Measurements from ENCODE around the gene DAGLB. TPM values are rescaled to one million over a fixed set of nuclear protein-coding genes. Genes with fewer than 3 reads are reported as not detected.
A peak's percentile ranks its signal among the peaks of the same experiment; 100 is the strongest.

Gene DAGLB
- total and polyA plus RNA-seq, 2 of the 4 experiments (the other 2 are of a cell fraction) = 23.4 to 33.5 TPM

DNA sequence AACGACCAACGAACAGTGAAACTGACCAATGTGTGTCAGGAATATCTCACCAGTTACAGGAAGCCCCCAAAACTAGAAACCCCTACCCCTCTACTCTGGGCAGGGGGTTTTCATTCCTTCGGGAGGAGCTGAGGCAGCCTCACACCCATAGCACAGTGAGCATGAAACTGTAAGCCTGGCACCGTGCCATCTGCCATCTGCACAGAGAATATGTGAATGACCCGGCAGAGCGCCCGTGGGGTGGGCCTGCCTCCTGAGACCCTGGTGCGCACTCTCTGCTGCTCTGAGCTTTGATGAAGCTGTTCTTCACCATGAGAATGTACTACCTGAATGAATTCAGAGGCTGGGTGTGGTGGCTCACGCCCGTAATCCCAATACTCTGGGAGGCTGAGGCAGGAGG, 27.1 kb downstream of the DAGLB start:
- BruUV-seq (replicated peaks) = no TSS peak
- Histone ChIP-seq H3K14ac (replicated peaks; ENCODE audit: low read depth, low read length) (no peak overlapping the region), H3K36me3 (ENCODE audit: control insufficient read depth, insufficient read depth, low read length) (peaks cover 56% of the 10 kb centered on the region)

More for the DNA sequence above, 27.1 kb downstream of the DAGLB start:
- Histone ChIP-seq H3K4me1 (ENCODE audit: control insufficient read depth, insufficient read depth, low read length) (0 out of 2 replicates have a peak, but pooled peaks cover 2% of the 10 kb centered on the region), H3K9me3 (ENCODE audit: control insufficient read depth, insufficient read depth, low read length) (peaks cover 4% of the 10 kb centered on the region), H3K9me1 (ENCODE audit: insufficient read depth, low read length) (no peaks in the 10 kb centered on the region), H2BK20ac (ENCODE audit: low read depth, low read length) (no peak overlapping the region), H3K18ac (ENCODE audit: low read depth, low read length) (no peak overlapping the region), H2BK120ac (ENCODE audit: low read depth, low read length) (no peak overlapping the region), H4K5ac (ENCODE audit: low read depth, low read length) (no peak overlapping the region), H3K4me2 (ENCODE audit: low read depth, low read length) (no peak overlapping the region), H3K23ac (ENCODE audit: low read depth, low read length) (no peak overlapping the region), H4K91ac (ENCODE audit: insufficient read depth, low read depth, low read length) (no peak overlapping the region), H4K20me1 (ENCODE audit: insufficient read depth, low read length) (no peaks in the 10 kb centered on the region; the same call in 1 of the 2 replicates), H4K8ac (ENCODE audit: low read depth in 2 of 2, low read length in 2 of 2) (no peak overlapping the region), H3K27me3 (ENCODE audit: control insufficient read depth, insufficient read depth, low read length) (no peaks in the 10 kb centered on the region), H3K56ac (ENCODE audit: extremely low read depth, insufficient read depth, low read length) (no peak overlapping the region), H2BK5ac (ENCODE audit: low read depth, low read length, poor library complexity, severe bottlenecking) (no peak overlapping the region), H3K9ac (ENCODE audit: low read depth, low read length) (no peak overlapping the region), H2BK15ac (ENCODE audit: low read depth, low read length) (no peak overlapping the region), H3K4ac (ENCODE audit: low read depth, low read length) (no peak overlapping the region), H2AK5ac (ENCODE audit: low read depth, low read length) (no peak overlapping the region), H2AK9ac (replicated peaks; ENCODE audit: low read depth, low read length, poor library complexity) (peak overlapping the region; percentile 16), H2AFZ (replicated peaks; ENCODE audit: low read length, poor library complexity) (no peak overlapping the region), H3K27ac (ENCODE audit: insufficient read depth, low read length) (no peak overlapping the region), H3K4me3 (ENCODE audit: insufficient read depth, low read depth, low read length) (no peak overlapping the region), H3K79me1 (ENCODE audit: low read depth in 1 of 2, low read length in 2 of 2) (peaks cover 5 to 35% of the 10 kb centered on the region in 2 experiments; a peak in 3 of 4 replicates)
- DNase-seq = no peak
- intact Hi-C loops (cut with micrococcal nuclease) = no loop called here
- CTCF ChIA-PET = no interaction called here
- WGBS, 2 experiments (ENCODE audit: extremely low coverage in 2 of 2, insufficient read length in 1 of 2) = 100% methylated on average over 1 of the region's 10 CpGs; no CpG with 5 or more reads in 1 of the 2 experiments
- no peak for ATAC-seq (ENCODE audit: low read depth)
- TF ChIP-seq RAD21 (IDR thresholded peaks at IDR 0.05; ENCODE audit: low read length) = no peak
- TF ChIP-seq SMC3 (IDR thresholded peaks at IDR 0.05; ENCODE audit: low read depth, low read length) = no peak
- TF ChIP-seq CEBPB (IDR thresholded peaks at IDR 0.05; ENCODE audit: low read depth, low read length) = no peak
- no peak for TF ChIP-seq CHD1 (IDR thresholded peaks at IDR 0.05; ENCODE audit: low read depth, low read length)
- TF ChIP-seq RCOR1 (IDR thresholded peaks at IDR 0.05; ENCODE audit: insufficient replicate concordance, low read length) = no peak
- TF ChIP-seq NFE2L2 (IDR thresholded peaks at IDR 0.05; ENCODE audit: low read depth, low read length) = no peak
- TF ChIP-seq, protein P1, sequence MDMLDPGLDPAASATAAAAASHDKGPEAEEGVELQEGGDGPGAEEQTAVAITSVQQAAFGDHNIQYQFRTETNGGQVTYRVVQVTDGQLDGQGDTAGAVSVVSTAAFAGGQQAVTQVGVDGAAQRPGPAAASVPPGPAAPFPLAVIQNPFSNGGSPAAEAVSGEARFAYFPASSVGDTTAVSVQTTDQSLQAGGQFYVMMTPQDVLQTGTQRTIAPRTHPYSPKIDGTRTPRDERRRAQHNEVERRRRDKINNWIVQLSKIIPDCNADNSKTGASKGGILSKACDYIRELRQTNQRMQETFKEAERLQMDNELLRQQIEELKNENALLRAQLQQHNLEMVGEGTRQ (IDR thresholded peaks at IDR 0.05; ENCODE audit: low read depth, low read length) = no peak
- no peak for TF ChIP-seq POLR2A (IDR thresholded peaks at IDR 0.05; ENCODE audit: low read depth, low read length)
- TF ChIP-seq MAZ (IDR thresholded peaks at IDR 0.05; ENCODE audit: borderline replicate concordance, low read depth, low read length) = no peak
- TF ChIP-seq CTCF (conservative IDR thresholded peaks at IDR 0.05; ENCODE audit: low read depth, low read length) = no peak
- no peak for TF ChIP-seq MAFK (IDR thresholded peaks at IDR 0.05; ENCODE audit: low read depth, low read length)
- TF ChIP-seq FOS (IDR thresholded peaks at IDR 0.05; ENCODE audit: low read depth, low read length) = no peak
- TF ChIP-seq BHLHE40 (IDR thresholded peaks at IDR 0.05; ENCODE audit: low read depth, low read length) = no peak
- no peak for TF ChIP-seq ELK1 (IDR thresholded peaks at IDR 0.05; ENCODE audit: borderline replicate concordance, low read depth, low read length)
- TF ChIP-seq RFX5 (IDR thresholded peaks at IDR 0.05; ENCODE audit: low read depth, low read length) = no peak
- no peak for TF ChIP-seq MXI1 (IDR thresholded peaks at IDR 0.05; ENCODE audit: borderline replicate concordance, low read depth, low read length)
- in situ Hi-C loops (cut with MboI; ENCODE audit: low sequenced_read_pairs) = no loop called here
- POLR2A ChIA-PET (ENCODE audit: unreplicated experiment) = no interaction called here
- dilution Hi-C loops (cut with HindIII; ENCODE audit: low sequenced_read_pairs, unreplicated experiment) = no loop called here

Measured in IMR-90 (cell line).